Cardiac septum (tissue), 1 donor: Measurements from ENCODE around the gene COL1A1. TPM values are rescaled to one million over a fixed set of nuclear protein-coding genes. Genes with fewer than 3 reads are reported as not detected.

Experiments used
- DNase-seq: peaks from one replicate; pipeline ENCODE4 v3.0.0-alpha.2; 2020; ENCODE audit warnings: low spot score
- intact Hi-C: fragments of 100-400 bp; cut with DNase I; formaldehyde crosslinking; loops from one replicate; pipeline ENCODE4 v1.14.0; 2022
- total RNA-seq: library from RNA; stranded (reverse); fragmentation: NEBNext Ultra II Directional; extraction: Animal tissue kit (Norgen Biotek cat#: 25700); gene quantifications from one replicate; pipeline ENCODE4 v1.2.1, GENCODE V29; 2021
- donor health status: DM: no; HTN: no; CAD: no.

The COL1A1 gene
- total RNA-seq, 1 donor from 2014 or later, result 142 TPM

- no peak for DNase-seq
- intact Hi-C loops, result no loop called here
These were observed 2.3 kb upstream of the COL1A1 start for GRCh38 chr17:50203604-50204345.

- no peak for DNase-seq
- intact Hi-C loops, result no loop called here
These were observed 1.7 kb upstream of the COL1A1 start for GRCh38 chr17:50203086-50203485.

GRCh38 chr17:50200457-50201275, 765 bp downstream of the COL1A1 start:
- intact Hi-C loops, result loop anchor here (1.0 kb wide), 2 partner anchors 73 to 97 kb away; no protein-coding TSS in a partner anchor
- DNase-seq, result peak; percentile 94

- peak; percentile 90 for DNase-seq
- intact Hi-C loops, result loop anchor here (1.0 to 2.0 kb wide), 2 partner anchors 31 to 97 kb away; no protein-coding TSS in a partner anchor
These were observed 1.5 kb downstream of the COL1A1 start for GRCh38 chr17:50199803-50200456.

- DNase-seq, result no peak
- intact Hi-C loops, result loop anchor here (2.0 kb wide), 1 partner anchor 31 kb away; no protein-coding TSS in a partner anchor
These were observed 2.1 kb downstream of the COL1A1 start for GRCh38 chr17:50199211-50199802.

GRCh38 chr17:50198026-50198669, 3.3 kb downstream of the COL1A1 start:
- no peak for DNase-seq
- intact Hi-C loops, result loop anchor here (2.0 kb wide), 1 partner anchor 29 kb away; no protein-coding TSS in a partner anchor

- intact Hi-C loops, result no loop called here
- DNase-seq, result no peak
These were observed 4.6 kb downstream of the COL1A1 start for GRCh38 chr17:50196826-50197225.

GRCh38 chr17:50196036-50196435, 5.4 kb downstream of the COL1A1 start:
- no peak for DNase-seq
- intact Hi-C loops, result no loop called here

GRCh38 chr17:50194934-50195865, 6.2 kb downstream of the COL1A1 start:
- DNase-seq, result no peak
- intact Hi-C loops, result no loop called here

- DNase-seq, result no peak
- intact Hi-C loops, result no loop called here
These were observed 7.1 kb downstream of the COL1A1 start for GRCh38 chr17:50194140-50194933.

GRCh38 chr17:50192618-50193291, 8.7 kb downstream of the COL1A1 start:
- intact Hi-C loops, result no loop called here

GRCh38 chr17:50192144-50192617, 9.2 kb downstream of the COL1A1 start:
- no peak for DNase-seq
- intact Hi-C loops, result no loop called here

More at GRCh38 chr17:50192618-50193291, 8.7 kb downstream of the COL1A1 start:
- DNase-seq, result no peak

GRCh38 chr17:50191359-50192143, 9.9 kb downstream of the COL1A1 start:
- DNase-seq, result no peak
- intact Hi-C loops, result no loop called here

- intact Hi-C loops, result no loop called here
- DNase-seq, result no peak
These were observed 10.7 kb downstream of the COL1A1 start for GRCh38 chr17:50190603-50191358.

GRCh38 chr17:50190293-50190602, 11.2 kb downstream of the COL1A1 start:
- intact Hi-C loops, result no loop called here
- DNase-seq, result no peak
